Measurements from ENCODE around the gene TF.

The TF gene

DNA sequence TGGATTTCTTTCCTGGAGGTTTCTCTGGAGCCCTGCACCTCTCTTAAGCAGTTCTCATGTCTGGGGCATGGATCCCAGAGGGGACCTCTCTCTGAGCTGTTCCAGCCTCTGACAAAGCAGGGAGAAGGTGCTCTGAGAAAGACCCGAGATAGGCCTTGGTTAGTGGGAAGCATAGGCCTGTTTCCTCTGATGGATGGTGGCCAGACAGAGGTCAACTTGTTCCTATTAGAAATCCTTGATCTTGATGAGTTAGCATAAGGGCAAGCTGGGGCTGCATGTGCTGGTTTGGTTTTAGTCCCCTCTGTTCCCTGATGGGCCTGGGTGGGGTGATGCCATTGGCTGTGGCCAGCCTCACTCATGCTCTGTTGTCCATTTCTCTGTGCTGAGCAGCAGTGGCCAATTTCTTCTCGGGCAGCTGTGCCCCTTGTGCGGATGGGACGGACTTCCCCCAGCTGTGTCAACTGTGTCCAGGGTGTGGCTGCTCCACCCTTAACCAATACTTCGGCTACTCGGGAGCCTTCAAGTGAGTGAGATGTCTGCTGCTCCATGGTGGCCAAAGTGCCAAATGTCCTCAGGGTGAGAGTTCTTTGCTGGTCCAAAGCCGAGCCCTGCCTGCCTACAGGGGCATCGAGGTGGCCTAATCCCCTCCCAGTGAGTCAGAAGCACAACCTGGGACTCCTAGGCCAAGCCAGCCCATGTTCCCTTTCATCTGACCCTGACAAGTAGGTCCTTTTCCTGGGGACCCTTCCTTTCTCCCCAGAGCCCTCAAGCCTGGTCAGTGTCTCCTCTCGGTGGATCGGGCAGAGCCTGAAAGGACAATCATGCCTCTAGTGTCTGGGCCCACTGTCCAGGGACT lies 9.0 kb downstream of the TF start:
- H3K9me3 ChIP-seq: no peaks in the 10 kb centered on the region
- no peak overlapping the region for H3K4me2 ChIP-seq
- H3K9ac ChIP-seq: no peak overlapping the region
- H3K27me3 ChIP-seq: no peaks in the 10 kb centered on the region
- no peaks in the 10 kb centered on the region for H3K4me1 ChIP-seq
- H3K4me3 ChIP-seq: no peak overlapping the region
- no peaks in the 10 kb centered on the region for H3K36me3 ChIP-seq
- no peak overlapping the region for H3K27ac ChIP-seq
- no peak for TF ChIP-seq Cebpa-rat (IDR thresholded peaks at IDR 0.05)
- no peaks in the 10 kb centered on the region for H4K20me1 ChIP-seq

DNA sequence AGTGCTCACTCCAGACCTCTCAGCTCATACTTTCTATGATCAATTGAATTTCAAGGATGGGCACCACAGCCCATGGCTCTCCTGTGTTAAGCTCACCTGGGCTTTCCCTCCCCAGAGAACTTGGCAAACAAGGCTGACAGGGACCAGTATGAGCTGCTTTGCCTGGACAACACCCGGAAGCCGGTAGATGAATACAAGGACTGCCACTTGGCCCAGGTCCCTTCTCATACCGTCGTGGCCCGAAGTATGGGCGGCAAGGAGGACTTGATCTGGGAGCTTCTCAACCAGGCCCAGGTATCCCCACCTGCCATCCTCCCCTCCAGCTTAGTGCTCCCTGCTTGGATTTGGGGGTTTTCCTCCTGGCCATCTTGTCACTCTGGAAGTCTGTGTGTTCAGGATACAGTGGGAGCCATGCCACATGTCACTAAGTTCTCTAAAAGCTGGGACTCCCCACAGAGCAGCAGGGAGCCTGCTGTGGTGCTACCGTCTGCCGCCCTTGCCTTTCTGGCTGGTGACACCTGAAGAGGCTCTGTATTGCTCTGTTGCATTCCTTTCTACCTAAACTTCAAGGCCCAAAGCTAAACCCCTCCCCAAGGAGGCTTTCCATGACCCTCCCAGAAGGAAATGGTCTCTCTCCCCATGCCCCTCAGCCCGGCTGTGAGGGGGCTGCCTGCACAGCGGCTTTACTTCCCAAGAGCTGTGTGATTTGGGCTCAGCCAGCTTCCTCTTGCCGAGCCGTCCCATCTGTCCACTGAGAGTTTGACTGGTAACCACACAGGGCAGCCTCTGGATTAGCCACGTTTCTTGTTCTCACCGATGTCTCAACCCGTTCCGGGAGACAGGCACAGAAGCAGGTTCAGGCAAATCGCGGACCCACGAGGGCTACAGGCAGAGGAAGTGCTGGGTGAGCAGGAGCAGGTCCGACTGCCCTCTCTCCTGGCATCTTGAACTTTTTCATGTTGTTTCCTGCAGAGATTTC lies 10.8 kb downstream of the TF start:
- no peaks in the 10 kb centered on the region for H3K9me3 ChIP-seq
- no peak for TF ChIP-seq Cebpa-rat (IDR thresholded peaks at IDR 0.05)
- H3K4me2 ChIP-seq: no peak overlapping the region
- H3K27ac ChIP-seq: no peak overlapping the region
- H3K9ac ChIP-seq: no peak overlapping the region
- no peaks in the 10 kb centered on the region for H3K4me1 ChIP-seq
- H4K20me1 ChIP-seq: no peaks in the 10 kb centered on the region
- H3K27me3 ChIP-seq: no peaks in the 10 kb centered on the region
- H3K4me3 ChIP-seq: no peak overlapping the region
- no peaks in the 10 kb centered on the region for H3K36me3 ChIP-seq

DNA sequence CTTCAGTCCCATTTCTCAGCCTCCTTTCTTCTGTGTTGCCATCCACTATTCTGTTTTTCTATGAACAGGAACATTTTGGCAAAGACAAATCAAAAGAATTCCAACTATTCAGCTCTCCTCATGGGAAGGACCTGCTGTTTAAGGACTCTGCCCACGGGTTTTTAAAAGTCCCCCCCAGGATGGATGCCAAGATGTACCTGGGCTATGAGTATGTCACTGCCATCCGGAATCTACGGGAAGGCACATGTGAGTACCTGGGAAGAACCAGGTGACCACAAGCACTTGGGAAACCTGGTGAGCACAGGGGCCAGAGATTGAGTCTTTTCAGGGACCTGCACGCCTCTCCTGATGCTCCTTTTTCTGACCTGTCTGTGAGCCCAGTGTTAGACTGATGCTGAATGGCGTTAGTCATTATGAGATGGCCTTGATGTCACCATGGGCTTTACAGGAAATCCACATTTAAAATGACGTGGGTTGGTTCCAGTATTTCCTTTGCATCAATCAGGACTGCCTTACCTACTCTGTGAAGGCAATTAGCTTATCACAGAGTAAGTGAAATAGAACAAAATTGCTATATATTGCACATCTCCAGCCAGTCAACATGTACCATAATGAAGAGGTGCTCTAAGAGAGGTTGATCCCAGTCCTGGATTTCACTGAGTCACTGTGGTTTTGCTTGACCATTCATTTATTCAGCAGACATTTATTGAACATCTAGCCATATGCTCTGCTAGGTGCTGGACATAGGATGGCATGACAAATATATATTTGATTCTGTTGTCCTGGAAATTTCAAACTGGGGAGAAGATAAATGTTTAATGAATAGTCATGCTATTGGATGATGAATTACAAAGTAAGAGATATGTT lies 11.7 kb downstream of the TF start:
- H3K4me3 ChIP-seq: no peak overlapping the region
- H3K4me2 ChIP-seq: no peak overlapping the region
- H3K36me3 ChIP-seq: no peaks in the 10 kb centered on the region
- H4K20me1 ChIP-seq: no peaks in the 10 kb centered on the region
- H3K9me3 ChIP-seq: no peaks in the 10 kb centered on the region
- no peak for TF ChIP-seq Cebpa-rat (IDR thresholded peaks at IDR 0.05)
- no peak overlapping the region for H3K9ac ChIP-seq
- no peaks in the 10 kb centered on the region for H3K4me1 ChIP-seq
- no peak overlapping the region for H3K27ac ChIP-seq
- no peaks in the 10 kb centered on the region for H3K27me3 ChIP-seq

DNA sequence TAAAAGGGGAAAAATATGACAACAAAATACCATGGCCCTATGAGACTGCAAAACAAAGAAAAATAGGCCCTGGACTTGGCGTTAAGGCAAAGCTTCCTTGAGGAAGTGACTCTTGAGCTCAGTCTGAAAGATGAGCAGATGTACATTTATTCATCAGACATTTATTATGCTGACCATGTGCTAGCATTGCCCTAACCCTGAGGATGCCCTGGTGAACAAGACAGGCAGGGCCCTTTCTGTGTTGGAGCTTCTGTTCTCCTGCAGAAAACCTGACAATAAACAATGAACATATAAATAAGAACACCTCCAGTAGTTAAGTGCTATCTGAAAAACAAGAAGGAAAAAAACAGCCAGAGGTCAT lies 12.4 kb downstream of the TF start:
- no peaks in the 10 kb centered on the region for H3K27me3 ChIP-seq
- no peak overlapping the region for H3K9ac ChIP-seq
- H3K4me2 ChIP-seq: no peak overlapping the region
- H3K27ac ChIP-seq: no peak overlapping the region
- no peak for TF ChIP-seq Cebpa-rat (IDR thresholded peaks at IDR 0.05)
- no peaks in the 10 kb centered on the region for H3K4me1 ChIP-seq
- no peak overlapping the region for H3K4me3 ChIP-seq
- H3K36me3 ChIP-seq: no peaks in the 10 kb centered on the region
- no peaks in the 10 kb centered on the region for H3K9me3 ChIP-seq
- H4K20me1 ChIP-seq: no peaks in the 10 kb centered on the region

DNA sequence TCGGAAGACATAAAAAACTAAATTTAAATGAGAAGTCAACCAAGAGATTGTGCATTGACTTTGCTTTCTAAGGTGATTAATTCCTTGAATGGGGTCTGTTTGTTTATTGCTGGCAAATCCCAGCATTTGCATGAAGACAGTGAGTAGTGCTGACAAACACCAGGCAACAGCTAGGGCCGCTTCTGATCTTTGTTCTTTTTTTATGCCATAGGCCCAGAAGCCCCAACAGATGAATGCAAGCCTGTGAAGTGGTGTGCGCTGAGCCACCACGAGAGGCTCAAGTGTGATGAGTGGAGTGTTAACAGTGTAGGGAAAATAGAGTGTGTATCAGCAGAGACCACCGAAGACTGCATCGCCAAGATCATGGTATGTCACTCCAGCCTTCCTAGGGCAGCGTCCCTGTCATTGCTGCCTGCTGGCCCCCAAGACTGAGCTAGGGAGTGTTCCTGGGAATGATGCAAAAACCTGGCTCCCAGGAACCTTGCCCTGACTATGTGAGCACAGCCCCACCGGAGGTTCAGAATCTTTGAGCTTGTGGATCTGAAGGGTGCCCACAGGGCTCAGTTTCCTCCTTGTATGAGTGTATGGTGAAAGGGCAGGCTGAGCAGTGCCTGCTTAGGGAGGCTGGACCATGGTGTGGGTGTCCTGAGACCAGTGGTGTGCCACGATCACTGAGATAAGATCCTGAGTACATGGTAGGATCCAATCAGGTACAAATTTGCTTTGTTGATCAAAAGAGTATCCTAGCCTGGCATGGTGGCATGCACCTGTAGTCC lies 13.0 kb downstream of the TF start:
- Histone ChIP-seq H3K4me2 (no peak overlapping the region), H3K4me1 (no peaks in the 10 kb centered on the region), H3K27me3 (no peaks in the 10 kb centered on the region)

DNA sequence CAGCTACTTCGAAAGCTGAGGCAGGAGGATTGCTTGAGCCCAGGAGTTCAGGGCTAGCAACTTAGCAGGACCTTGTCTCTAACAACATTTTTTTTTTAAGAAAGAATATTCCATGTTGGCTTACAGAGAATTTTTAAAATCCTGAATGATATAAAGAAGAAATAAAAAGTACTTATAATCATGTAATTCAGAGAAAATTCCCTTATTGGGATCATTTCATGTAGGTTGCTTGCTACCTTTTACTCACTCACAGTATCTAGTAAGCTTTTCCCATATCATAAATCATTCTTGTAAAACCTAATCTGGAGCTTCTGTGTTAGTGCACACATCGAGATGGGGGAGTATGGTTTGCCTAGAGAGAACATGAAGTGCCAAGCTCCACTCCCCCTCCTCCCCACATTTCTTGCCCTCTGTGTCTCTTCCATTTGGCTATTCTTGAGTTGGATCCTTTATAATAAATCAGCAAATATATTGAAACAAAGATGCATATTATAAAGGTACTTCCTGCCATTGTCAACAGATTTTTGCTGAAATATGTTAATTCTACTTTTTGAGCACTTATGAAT lies 13.6 kb downstream of the TF start:
- Histone ChIP-seq H3K27ac (no peak overlapping the region), H3K9ac (no peak overlapping the region), H3K4me3 (no peak overlapping the region), H3K4me2 (no peak overlapping the region), H4K20me1 (no peaks in the 10 kb centered on the region), H3K9me3 (no peaks in the 10 kb centered on the region), H3K36me3 (no peaks in the 10 kb centered on the region), H3K4me1 (no peaks in the 10 kb centered on the region), H3K27me3 (no peaks in the 10 kb centered on the region)
- no peak for TF ChIP-seq Cebpa-rat (IDR thresholded peaks at IDR 0.05)

More for the DNA sequence above, 13.0 kb downstream of the TF start:
- Histone ChIP-seq H3K9ac (no peak overlapping the region), H3K9me3 (no peaks in the 10 kb centered on the region), H3K4me3 (no peak overlapping the region), H3K27ac (no peak overlapping the region), H4K20me1 (no peaks in the 10 kb centered on the region), H3K36me3 (no peaks in the 10 kb centered on the region)
- no peak for TF ChIP-seq Cebpa-rat (IDR thresholded peaks at IDR 0.05)

DNA sequence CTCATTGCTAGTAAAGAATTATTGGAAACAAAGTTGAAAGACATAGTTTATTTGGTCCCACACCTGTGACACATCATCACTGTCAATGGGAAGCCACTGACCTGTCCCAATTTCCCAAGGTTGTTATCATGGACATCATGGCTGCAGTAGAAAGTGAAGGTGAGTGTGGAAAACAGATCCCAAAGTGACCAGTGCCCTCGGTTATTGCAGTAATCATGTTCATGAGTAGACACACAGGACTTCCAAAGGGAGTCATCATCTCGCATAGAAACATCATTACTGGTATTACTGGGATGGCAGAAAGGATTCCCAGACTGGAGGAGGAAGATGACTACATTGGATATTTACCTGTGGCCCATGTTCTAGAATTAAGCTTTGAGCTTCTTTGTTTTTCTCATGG lies 14.7 kb downstream of the TF start:
- Histone ChIP-seq H3K4me3 (no peak overlapping the region), H3K36me3 (no peaks in the 10 kb centered on the region), H3K4me1 (no peaks in the 10 kb centered on the region), H3K27ac (no peak overlapping the region), H4K20me1 (no peaks in the 10 kb centered on the region), H3K9ac (no peak overlapping the region), H3K27me3 (no peaks in the 10 kb centered on the region), H3K9me3 (no peaks in the 10 kb centered on the region), H3K4me2 (no peak overlapping the region)
- TF ChIP-seq Cebpa-rat (IDR thresholded peaks at IDR 0.05): no peak

DNA sequence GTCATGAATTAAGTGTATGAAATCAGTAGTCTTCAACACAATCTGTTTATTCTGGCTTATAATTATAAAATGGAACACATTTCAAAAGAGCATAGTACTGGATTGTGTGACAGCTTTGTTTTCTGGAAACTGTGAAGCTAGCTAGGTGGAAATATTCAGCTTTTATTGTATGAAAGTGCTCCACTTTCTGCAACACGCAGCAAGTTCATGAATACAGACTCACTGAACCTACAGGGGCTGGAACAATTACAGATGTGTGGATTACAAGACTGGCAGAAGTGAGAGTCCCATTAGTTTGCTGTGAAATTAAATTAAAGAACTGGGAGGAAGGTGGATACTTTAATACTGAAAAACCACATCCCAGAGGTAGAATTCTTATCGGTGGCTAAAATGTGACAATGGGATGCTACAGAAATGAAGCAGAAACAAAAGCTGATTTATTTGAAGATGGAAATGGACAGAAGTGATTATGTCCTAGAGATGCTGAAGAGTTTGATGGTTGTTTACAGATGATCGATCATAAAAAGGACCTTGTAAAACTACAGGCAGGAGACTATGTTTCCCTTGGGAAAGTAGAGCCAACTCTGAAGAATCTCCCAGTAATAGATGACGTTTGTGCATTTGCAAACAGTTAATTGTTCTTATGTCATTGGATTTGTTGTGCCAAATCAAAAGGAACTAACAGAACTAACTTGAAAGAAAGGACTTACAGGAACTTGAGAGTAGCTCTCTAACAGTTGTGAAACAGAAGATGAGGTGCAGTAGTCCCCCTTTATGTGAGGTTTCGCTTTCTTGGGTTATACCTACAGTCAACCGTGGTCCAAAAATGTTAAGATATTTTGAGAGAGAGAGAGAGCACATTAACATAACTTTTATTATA lies 15.7 kb downstream of the TF start:
- no peaks in the 10 kb centered on the region for H4K20me1 ChIP-seq
- H3K4me2 ChIP-seq: no peak overlapping the region
- H3K27ac ChIP-seq: no peak overlapping the region
- H3K4me1 ChIP-seq: no peaks in the 10 kb centered on the region
- H3K9ac ChIP-seq: no peak overlapping the region
- H3K36me3 ChIP-seq: 0 out of 2 replicates have a peak, but pooled peaks cover 5% of the 10 kb centered on the region
- H3K27me3 ChIP-seq: no peaks in the 10 kb centered on the region
- no peak overlapping the region for H3K4me3 ChIP-seq
- no peaks in the 10 kb centered on the region for H3K9me3 ChIP-seq
- TF ChIP-seq Cebpa-rat (IDR thresholded peaks at IDR 0.05): no peak

Data from BLaER1 (cell line).